ENCODE measurements around the gene ADARB2. TPM values are rescaled to one million over a fixed set of nuclear protein-coding genes. Genes with fewer than 3 reads are reported as not detected.

ADARB2 gene
- total RNA-seq, 2 experiments from 2014 or later, result 1.3 to 1.4 TPM

GRCh38 chr10:1213252-1214070, 523.9 kb downstream of the ADARB2 start:
- CTCF ChIA-PET, result no interaction called here

GRCh38 chr10:1212571-1213141, 524.7 kb downstream of the ADARB2 start:
- H3K27me3 Mint-ChIP-seq (ENCODE audit: low read depth), result no peaks in the 10 kb centered on the region
- no peak overlapping the region for H3K27ac Mint-ChIP-seq
- DNase-seq, result no peak
- H3K4me3 Mint-ChIP-seq, result no peak overlapping the region
- no peaks in the 10 kb centered on the region for H3K36me3 Mint-ChIP-seq (ENCODE audit: low read depth)
- intact Hi-C loops (cut with micrococcal nuclease), result no loop called here
- CTCF ChIA-PET, result no interaction called here
- no peaks in the 10 kb centered on the region for H3K9me3 Mint-ChIP-seq
- H3K4me1 Mint-ChIP-seq (ENCODE audit: low read depth), result no peaks in the 10 kb centered on the region

More at GRCh38 chr10:1213252-1214070, 523.9 kb downstream of the ADARB2 start:
- intact Hi-C loops (cut with micrococcal nuclease), result no loop called here
- Mint-ChIP-seq H3K9me3 (no peaks in the 10 kb centered on the region), H3K4me1 (ENCODE audit: low read depth) (no peaks in the 10 kb centered on the region), H3K4me3 (no peak overlapping the region), H3K27ac (no peak overlapping the region), H3K36me3 (ENCODE audit: low read depth) (no peaks in the 10 kb centered on the region), H3K27me3 (ENCODE audit: low read depth) (no peaks in the 10 kb centered on the region)
- no peak for DNase-seq

GRCh38 chr10:1211844-1212570, 525.3 kb downstream of the ADARB2 start:
- Mint-ChIP-seq H3K27ac (no peak overlapping the region), H3K4me1 (ENCODE audit: low read depth) (no peaks in the 10 kb centered on the region), H3K9me3 (no peaks in the 10 kb centered on the region), H3K27me3 (ENCODE audit: low read depth) (no peaks in the 10 kb centered on the region), H3K4me3 (no peak overlapping the region), H3K36me3 (ENCODE audit: low read depth) (no peaks in the 10 kb centered on the region)
- CTCF ChIA-PET, result no interaction called here
- intact Hi-C loops (cut with micrococcal nuclease), result no loop called here
- DNase-seq, result no peak

- no peaks in the 10 kb centered on the region for H3K9me3 Mint-ChIP-seq
- intact Hi-C loops (cut with micrococcal nuclease), result no loop called here
- no peaks in the 10 kb centered on the region for H3K36me3 Mint-ChIP-seq (ENCODE audit: low read depth)
- no peak overlapping the region for H3K4me3 Mint-ChIP-seq
- no peaks in the 10 kb centered on the region for H3K27me3 Mint-ChIP-seq (ENCODE audit: low read depth)
- H3K4me1 Mint-ChIP-seq (ENCODE audit: low read depth), result no peaks in the 10 kb centered on the region
- CTCF ChIA-PET, result no interaction called here
- H3K27ac Mint-ChIP-seq, result no peak overlapping the region
- no peak for DNase-seq
Observed at GRCh38 chr10:1210667-1211066, 526.7 kb downstream of the ADARB2 start.

- Mint-ChIP-seq H3K27ac (no peak overlapping the region), H3K9me3 (no peaks in the 10 kb centered on the region), H3K27me3 (ENCODE audit: low read depth) (no peaks in the 10 kb centered on the region), H3K36me3 (ENCODE audit: low read depth) (no peaks in the 10 kb centered on the region), H3K4me1 (ENCODE audit: low read depth) (no peaks in the 10 kb centered on the region), H3K4me3 (no peak overlapping the region)
- CTCF ChIA-PET, result no interaction called here
- DNase-seq, result no peak
- intact Hi-C loops (cut with micrococcal nuclease), result no loop called here
Observed at GRCh38 chr10:1209355-1209979, 527.9 kb downstream of the ADARB2 start.

- CTCF ChIA-PET, result no interaction called here
- Mint-ChIP-seq H3K36me3 (ENCODE audit: low read depth) (no peaks in the 10 kb centered on the region), H3K9me3 (no peaks in the 10 kb centered on the region), H3K4me3 (no peak overlapping the region), H3K27me3 (ENCODE audit: low read depth) (no peaks in the 10 kb centered on the region), H3K27ac (no peak overlapping the region), H3K4me1 (ENCODE audit: low read depth) (no peaks in the 10 kb centered on the region)
- intact Hi-C loops (cut with micrococcal nuclease), result no loop called here
- DNase-seq, result no peak
Observed at GRCh38 chr10:1208366-1209311, 528.7 kb downstream of the ADARB2 start.

GRCh38 chr10:1206601-1207000, 530.7 kb downstream of the ADARB2 start:
- no peaks in the 10 kb centered on the region for H3K27me3 Mint-ChIP-seq (ENCODE audit: low read depth)

GRCh38 chr10:1206101-1206500, 531.2 kb downstream of the ADARB2 start:
- no peak for DNase-seq
- intact Hi-C loops (cut with micrococcal nuclease), result no loop called here
- no peaks in the 10 kb centered on the region for H3K4me1 Mint-ChIP-seq (ENCODE audit: low read depth)

More at GRCh38 chr10:1206601-1207000, 530.7 kb downstream of the ADARB2 start:
- CTCF ChIA-PET, result no interaction called here
- no peak for DNase-seq
- Mint-ChIP-seq H3K27ac (no peak overlapping the region), H3K4me3 (no peak overlapping the region), H3K4me1 (ENCODE audit: low read depth) (no peaks in the 10 kb centered on the region), H3K9me3 (no peaks in the 10 kb centered on the region), H3K36me3 (ENCODE audit: low read depth) (no peaks in the 10 kb centered on the region)
- intact Hi-C loops (cut with micrococcal nuclease), result no loop called here

GRCh38 chr10:1205450-1206030, 531.8 kb downstream of the ADARB2 start:
- Mint-ChIP-seq H3K27me3 (ENCODE audit: low read depth) (no peaks in the 10 kb centered on the region), H3K4me1 (ENCODE audit: low read depth) (no peaks in the 10 kb centered on the region), H3K27ac (no peak overlapping the region), H3K4me3 (no peak overlapping the region), H3K36me3 (ENCODE audit: low read depth) (no peaks in the 10 kb centered on the region), H3K9me3 (no peaks in the 10 kb centered on the region)
- intact Hi-C loops (cut with micrococcal nuclease), result no loop called here
- no peak for DNase-seq
- CTCF ChIA-PET, result no interaction called here

More at GRCh38 chr10:1206101-1206500, 531.2 kb downstream of the ADARB2 start:
- Mint-ChIP-seq H3K27me3 (ENCODE audit: low read depth) (no peaks in the 10 kb centered on the region), H3K9me3 (no peaks in the 10 kb centered on the region), H3K4me3 (no peak overlapping the region), H3K27ac (no peak overlapping the region), H3K36me3 (ENCODE audit: low read depth) (no peaks in the 10 kb centered on the region)
- CTCF ChIA-PET, result no interaction called here

- no peaks in the 10 kb centered on the region for H3K9me3 Mint-ChIP-seq
- CTCF ChIA-PET, result no interaction called here
- no peak for DNase-seq
- H3K4me1 Mint-ChIP-seq (ENCODE audit: low read depth), result no peaks in the 10 kb centered on the region
- no peaks in the 10 kb centered on the region for H3K36me3 Mint-ChIP-seq (ENCODE audit: low read depth)
- H3K27me3 Mint-ChIP-seq (ENCODE audit: low read depth), result no peaks in the 10 kb centered on the region
- intact Hi-C loops (cut with micrococcal nuclease), result no loop called here
- H3K27ac Mint-ChIP-seq, result no peak overlapping the region
- no peak overlapping the region for H3K4me3 Mint-ChIP-seq
Observed at GRCh38 chr10:1204434-1205326, 532.6 kb downstream of the ADARB2 start.

GRCh38 chr10:1203704-1204103, 533.6 kb downstream of the ADARB2 start:
- no peaks in the 10 kb centered on the region for H3K36me3 Mint-ChIP-seq (ENCODE audit: low read depth)
- no peak for DNase-seq
- no peak overlapping the region for H3K4me3 Mint-ChIP-seq
- H3K27ac Mint-ChIP-seq, result no peak overlapping the region
- no peaks in the 10 kb centered on the region for H3K9me3 Mint-ChIP-seq
- H3K4me1 Mint-ChIP-seq (ENCODE audit: low read depth), result no peaks in the 10 kb centered on the region
- H3K27me3 Mint-ChIP-seq (ENCODE audit: low read depth), result no peaks in the 10 kb centered on the region
- intact Hi-C loops (cut with micrococcal nuclease), result no loop called here
- CTCF ChIA-PET, result no interaction called here

Data from activated naive CD4-positive, alpha-beta T cell treated with anti-CD3 and anti-CD28 coated beads for 36 hours (primary cell).